Neural progenitor cell (in vitro differentiated cells): ENCODE measurements around the gene TMEM238. TPM values are rescaled to one million over a fixed set of nuclear protein-coding genes. Genes with fewer than 3 reads are reported as not detected.

Source experiments
- DNase-seq: peaks from one replicate; pipeline ENCODE4 v3.0.0-alpha.2; 2016; ENCODE audit warnings: low spot score
- H2AFZ ChIP-seq: fragments of 200-600 bp; sonication (generic); replicated peaks from 2 replicates; pipeline ENCODE4 v1.6.1; 2016; ENCODE audit warnings: antibody characterized with exemption
- H3F3A ChIP-seq: fragments of 200-600 bp; sonication (generic); 2 replicates; pipeline ENCODE4 v1.6.1; 2016; ENCODE audit warnings: antibody characterized with exemption, low read depth
- H3K27ac ChIP-seq: fragments of 200-600 bp; sonication (generic); 2 replicates; pipeline ENCODE4 v1.5.1; 2016; ENCODE audit warnings: mild to moderate bottlenecking
- H3K27me3 ChIP-seq: fragments of 200-600 bp; sonication (generic); 2 replicates; pipeline ENCODE4 v1.6.1; 2016; ENCODE audit warnings: mild to moderate bottlenecking, moderate library complexity
- H3K36me3 ChIP-seq: fragments of 200-600 bp; sonication (generic); 2 replicates; pipeline ENCODE4 v1.5.1; 2016
- H3K4me1 ChIP-seq: fragments of 200-600 bp; sonication (generic); 2 replicates; pipeline ENCODE4 v1.6.1; 2016; ENCODE audit warnings: mixed run types
- H3K4me2 ChIP-seq: fragments of 200-600 bp; sonication (generic); 2 replicates; pipeline ENCODE4 v1.6.1; 2016
- H3K4me3 ChIP-seq: fragments of 200-600 bp; sonication (generic); 2 replicates; pipeline ENCODE4 v1.5.1; 2016
- H3K79me2 ChIP-seq: fragments of 200-600 bp; sonication (generic); 2 replicates; pipeline ENCODE4 v1.6.1; 2016; ENCODE audit warnings: low read depth
- H3K9ac ChIP-seq: fragments of 200-600 bp; sonication (generic); 2 replicates; pipeline ENCODE4 v1.6.1; 2016
- H3K9me3 ChIP-seq: fragments of 200-600 bp; sonication (generic); 2 replicates; pipeline ENCODE4 v1.5.1; 2016; ENCODE audit warnings: low read depth
- H4K20me1 ChIP-seq: fragments of 200-600 bp; sonication (generic); 2 replicates; pipeline ENCODE4 v1.6.1; 2016; ENCODE audit warnings: low read depth
- H3K27ac Mint-ChIP-seq: 3 replicates; pipeline ENCODE4 v1.8.0; 2021; ENCODE audit warnings: mixed read lengths
- H3K27me3 Mint-ChIP-seq: 2 replicates; pipeline ENCODE4 v1.8.0; 2022; ENCODE audit warnings: low read depth, mild to moderate bottlenecking, inconsistent platforms, moderate library complexity, mixed read lengths; ENCODE audit not compliant: insufficient read depth
- H3K36me3 Mint-ChIP-seq: 3 replicates; pipeline ENCODE4 v1.8.0; 2021; ENCODE audit warnings: mixed read lengths
- H3K4me1 Mint-ChIP-seq: 3 replicates; pipeline ENCODE4 v1.8.0; 2021; ENCODE audit warnings: mixed read lengths
- H3K4me3 Mint-ChIP-seq: 3 replicates; pipeline ENCODE4 v1.8.0; 2021; ENCODE audit warnings: mild to moderate bottlenecking, moderate library complexity, mixed read lengths
- H3K9me3 Mint-ChIP-seq: 3 replicates; pipeline ENCODE4 v1.8.0; 2020; ENCODE audit warnings: mixed read lengths
- CTCF ChIP-seq: fragments of 200-600 bp; sonication (generic); IDR thresholded peaks from 2 replicates; pipeline ENCODE4 v1.5.1; 2017; ENCODE audit warnings: antibody characterized with exemption, mild to moderate bottlenecking
- EZH2 ChIP-seq: fragments of 200-600 bp; sonication (generic); IDR thresholded peaks from 2 replicates; pipeline ENCODE4 v1.6.1; 2017; ENCODE audit warnings: antibody characterized with exemption, mild to moderate bottlenecking, moderate library complexity
- EZH2phosphoT487 ChIP-seq: fragments of 200-600 bp; sonication (generic); IDR thresholded peaks from 2 replicates; pipeline ENCODE4 v1.6.1; 2017; ENCODE audit warnings: antibody characterized with exemption
- total RNA-seq: library from RNA; depleted of rRNA; stranded (reverse); fragments of >200 nt; gene quantifications from 2 replicates; pipeline ENCODE4 v1.2.3, GENCODE V29; 2015; ENCODE audit warnings: low replicate concordance

TMEM238 gene
- total RNA-seq, 1 donor from 2014 or later: not detected

GRCh38 chr19:55384920-55385723 lies 1.0 kb upstream of the TMEM238 start:
- peaks cover 35% of the 10 kb centered on the region for H3K4me1 ChIP-seq
- H3K27ac ChIP-seq: no peak overlapping the region
- peaks cover 32% of the 10 kb centered on the region for H3K79me2 ChIP-seq
- H4K20me1 ChIP-seq: peaks cover 43% of the 10 kb centered on the region
- peak overlapping the region; percentile 90 for H3K4me3 ChIP-seq
- H3K9me3 Mint-ChIP-seq: peaks cover 4% of the 10 kb centered on the region
- TF ChIP-seq EZH2phosphoT487 (no peak), CTCF (no peak), EZH2 (no peak)
- H3K27me3 ChIP-seq: peaks cover 17% of the 10 kb centered on the region
- peak overlapping the region; percentile 91 for H3K27ac Mint-ChIP-seq
- H3K4me2 ChIP-seq: peak overlapping the region; percentile 80
- H3K9ac ChIP-seq: peak overlapping the region; percentile 48
- peak overlapping the region; percentile 94 for H2AFZ ChIP-seq
- H3K36me3 ChIP-seq: no peaks in the 10 kb centered on the region
- H3K4me3 Mint-ChIP-seq: peak overlapping the region; percentile 100
- no peaks in the 10 kb centered on the region for H3K9me3 ChIP-seq
- peaks cover 20% of the 10 kb centered on the region for H3K27me3 Mint-ChIP-seq
- peak; percentile 98 for DNase-seq
- H3K36me3 Mint-ChIP-seq: peaks cover 7% of the 10 kb centered on the region
- peaks cover 42% of the 10 kb centered on the region for H3K4me1 Mint-ChIP-seq
- H3F3A ChIP-seq: peaks cover 50% of the 10 kb centered on the region

GRCh38 chr19:55383279-55384130 lies 587 bp downstream of the TMEM238 start:
- Histone ChIP-seq H3K27me3 (peaks cover 21% of the 10 kb centered on the region), H3F3A (peaks cover 50% of the 10 kb centered on the region), H3K4me2 (peak overlapping the region; percentile 81), H3K36me3 (no peaks in the 10 kb centered on the region), H3K79me2 (peaks cover 27% of the 10 kb centered on the region), H3K4me1 (peaks cover 38% of the 10 kb centered on the region), H3K9ac (no peak overlapping the region), H4K20me1 (peaks cover 27% of the 10 kb centered on the region), H3K4me3 (peak overlapping the region; percentile 90), H2AFZ (no peak overlapping the region), H3K9me3 (no peaks in the 10 kb centered on the region), H3K27ac (no peak overlapping the region)
- H3K4me3 Mint-ChIP-seq: peak overlapping the region; percentile 81
- H3K27me3 Mint-ChIP-seq: peaks cover 25% of the 10 kb centered on the region
- peaks cover 5% of the 10 kb centered on the region for H3K36me3 Mint-ChIP-seq
- no peak for TF ChIP-seq CTCF
- no peak for TF ChIP-seq EZH2
- TF ChIP-seq EZH2phosphoT487: no peak
- H3K9me3 Mint-ChIP-seq: peaks cover 4% of the 10 kb centered on the region
- H3K4me1 Mint-ChIP-seq: peaks cover 40% of the 10 kb centered on the region
- no peak overlapping the region for H3K27ac Mint-ChIP-seq
- DNase-seq: peak; percentile 88

- no peak for DNase-seq
- Histone ChIP-seq H3K27me3 (peaks cover 31% of the 10 kb centered on the region), H3K27ac (no peak overlapping the region), H3K36me3 (no peaks in the 10 kb centered on the region), H3F3A (peaks cover 41% of the 10 kb centered on the region), H3K4me1 (peaks cover 40% of the 10 kb centered on the region), H3K9me3 (no peaks in the 10 kb centered on the region), H2AFZ (no peak overlapping the region), H3K79me2 (peaks cover 18% of the 10 kb centered on the region), H4K20me1 (peaks cover 18% of the 10 kb centered on the region), H3K4me2 (no peak overlapping the region), H3K9ac (no peak overlapping the region), H3K4me3 (no peak overlapping the region)
- Mint-ChIP-seq H3K27ac (no peak overlapping the region), H3K4me1 (peaks cover 33% of the 10 kb centered on the region), H3K4me3 (peak overlapping the region; percentile 81), H3K27me3 (peaks cover 23% of the 10 kb centered on the region), H3K9me3 (peaks cover 4% of the 10 kb centered on the region), H3K36me3 (peaks cover 5% of the 10 kb centered on the region)
- TF ChIP-seq CTCF: no peak
- no peak for TF ChIP-seq EZH2
- TF ChIP-seq EZH2phosphoT487: no peak
Observed at GRCh38 chr19:55382522-55383054, 1.5 kb downstream of the TMEM238 start.
